Jurkat, Clone E6-1 (cell line): ENCODE results near the gene DCANP1.

Source experiments
- DNase-seq: peaks from one replicate; pipeline ENCODE4 v3.0.0-alpha.2; 2011; ENCODE audit warnings: low read depth, low spot score
- H3K4me3 ChIP-seq: 2 replicates; pipeline ENCODE4 v1.5.1; 2011; ENCODE audit warnings: mild to moderate bottlenecking, low read length, control low read depth, moderate library complexity

Gene DCANP1

DNA sequence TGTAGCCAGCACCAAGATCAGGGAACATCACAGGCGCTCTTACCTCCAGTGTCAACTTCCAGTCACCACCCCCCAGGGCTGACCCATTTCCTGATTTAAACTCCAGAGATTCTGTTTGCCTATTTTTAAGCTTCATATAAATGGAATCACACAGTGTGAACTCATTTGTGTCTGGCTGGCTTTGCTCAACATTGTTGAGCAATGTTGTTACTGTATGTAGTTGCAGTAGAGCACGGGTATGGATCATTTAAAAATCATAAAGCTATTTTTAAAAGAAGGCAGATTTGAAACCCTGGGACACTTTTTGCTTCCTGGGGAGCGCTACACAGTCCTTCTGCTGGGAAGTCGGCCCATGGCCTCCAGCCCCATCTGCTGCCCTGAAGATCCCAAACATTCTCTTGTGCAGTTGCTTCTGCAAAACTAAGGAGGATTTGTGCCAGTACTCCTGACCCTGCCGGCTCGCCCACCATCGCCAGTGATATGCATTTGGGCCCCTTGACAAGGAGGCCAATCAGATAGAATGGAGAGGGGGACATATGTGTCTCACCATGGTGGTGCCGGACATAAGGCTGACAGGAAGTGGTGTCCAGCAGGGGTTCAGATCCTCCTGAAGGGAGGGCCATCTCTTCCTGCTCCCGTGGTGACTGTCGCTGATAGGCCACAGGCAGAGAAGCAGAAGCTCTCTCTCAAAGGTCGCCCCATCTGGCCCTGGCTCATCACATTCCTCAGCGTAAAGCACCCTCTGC lies 13.3 kb downstream of the DCANP1 start:
- H3K4me3 ChIP-seq, result no peak overlapping the region
- no peak for DNase-seq

GRCh38 chr5:135432113-135432512 lies 15.0 kb downstream of the DCANP1 start:
- no peak for DNase-seq
- H3K4me3 ChIP-seq, result no peak overlapping the region

DNA sequence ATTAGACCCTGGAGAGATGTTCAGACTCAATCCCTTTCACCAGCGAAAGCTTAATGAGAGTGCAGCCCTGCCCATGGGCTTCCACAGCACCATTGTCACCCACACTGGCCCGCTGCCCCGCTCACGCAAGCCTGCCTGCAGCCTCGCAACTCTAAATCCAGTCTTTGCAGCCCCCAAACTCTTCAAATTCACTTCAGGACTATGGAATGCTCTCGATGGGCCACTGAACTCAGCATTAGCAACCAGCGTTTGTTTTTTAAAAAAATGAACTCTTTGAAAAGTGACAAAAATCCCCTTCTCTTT lies 17.1 kb downstream of the DCANP1 start:
- no peak overlapping the region for H3K4me3 ChIP-seq
- no peak for DNase-seq

DNA sequence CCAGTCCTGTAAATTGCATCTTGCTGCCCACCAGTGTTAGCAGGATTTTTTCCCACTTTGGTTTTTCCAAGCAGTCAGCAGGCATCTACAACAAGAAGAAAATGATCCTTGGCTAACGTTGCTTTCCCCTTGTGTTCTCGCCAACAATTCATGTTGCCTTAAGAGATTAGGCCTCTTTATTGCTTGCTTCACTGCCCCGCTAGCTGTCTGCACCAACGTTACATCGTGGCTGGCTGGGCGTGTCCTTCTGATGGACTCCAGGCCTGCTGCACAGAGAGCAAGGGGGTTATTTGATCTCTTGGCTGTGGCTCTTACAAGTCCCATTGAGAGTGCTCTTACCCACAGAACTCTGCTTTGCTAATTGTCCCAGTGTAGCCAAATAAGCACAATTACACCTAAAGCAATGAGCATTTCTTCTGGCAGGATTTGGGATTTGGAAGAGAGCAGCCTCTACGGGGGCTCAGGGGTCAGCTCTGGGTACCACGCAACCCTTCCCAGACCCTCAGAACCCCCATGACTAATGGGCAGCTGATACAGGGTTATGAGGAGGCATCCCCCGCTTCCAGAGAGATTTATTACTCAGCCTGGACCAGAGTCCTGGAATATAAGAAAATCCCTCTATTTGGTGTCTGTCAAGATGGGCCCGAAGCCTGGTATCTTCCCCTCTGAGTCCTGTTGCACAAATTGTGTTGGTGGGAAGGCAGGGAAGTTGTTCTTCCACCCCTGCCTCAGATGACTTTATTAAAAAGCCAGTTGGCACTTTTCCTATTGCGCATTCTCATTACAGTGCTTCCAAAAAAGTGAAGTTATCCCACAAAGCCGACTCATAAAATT lies 17.6 kb downstream of the DCANP1 start:
- H3K4me3 ChIP-seq, result no peak overlapping the region
- no peak for DNase-seq

DNA sequence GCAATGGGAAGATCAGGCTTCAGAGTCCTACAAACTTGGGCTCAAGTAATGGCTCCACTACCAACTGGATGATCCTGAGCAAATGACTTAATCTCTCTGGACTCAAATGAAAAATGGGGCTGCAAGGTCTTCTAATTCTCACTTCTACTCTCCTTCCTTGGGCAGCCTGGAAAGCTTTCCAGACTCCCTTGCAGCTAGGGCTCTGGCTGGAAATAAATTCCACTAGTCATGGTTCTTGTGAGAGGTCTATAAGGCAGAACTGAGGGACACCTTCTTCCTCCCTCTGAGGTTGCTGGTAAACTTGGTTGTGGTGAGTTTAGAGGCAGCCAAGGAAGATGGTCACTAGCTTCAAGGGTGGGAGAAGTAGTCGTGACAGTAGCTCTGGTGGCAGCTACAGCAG lies 18.6 kb downstream of the DCANP1 start:
- no peak for DNase-seq
- H3K4me3 ChIP-seq, result no peak overlapping the region

DNA sequence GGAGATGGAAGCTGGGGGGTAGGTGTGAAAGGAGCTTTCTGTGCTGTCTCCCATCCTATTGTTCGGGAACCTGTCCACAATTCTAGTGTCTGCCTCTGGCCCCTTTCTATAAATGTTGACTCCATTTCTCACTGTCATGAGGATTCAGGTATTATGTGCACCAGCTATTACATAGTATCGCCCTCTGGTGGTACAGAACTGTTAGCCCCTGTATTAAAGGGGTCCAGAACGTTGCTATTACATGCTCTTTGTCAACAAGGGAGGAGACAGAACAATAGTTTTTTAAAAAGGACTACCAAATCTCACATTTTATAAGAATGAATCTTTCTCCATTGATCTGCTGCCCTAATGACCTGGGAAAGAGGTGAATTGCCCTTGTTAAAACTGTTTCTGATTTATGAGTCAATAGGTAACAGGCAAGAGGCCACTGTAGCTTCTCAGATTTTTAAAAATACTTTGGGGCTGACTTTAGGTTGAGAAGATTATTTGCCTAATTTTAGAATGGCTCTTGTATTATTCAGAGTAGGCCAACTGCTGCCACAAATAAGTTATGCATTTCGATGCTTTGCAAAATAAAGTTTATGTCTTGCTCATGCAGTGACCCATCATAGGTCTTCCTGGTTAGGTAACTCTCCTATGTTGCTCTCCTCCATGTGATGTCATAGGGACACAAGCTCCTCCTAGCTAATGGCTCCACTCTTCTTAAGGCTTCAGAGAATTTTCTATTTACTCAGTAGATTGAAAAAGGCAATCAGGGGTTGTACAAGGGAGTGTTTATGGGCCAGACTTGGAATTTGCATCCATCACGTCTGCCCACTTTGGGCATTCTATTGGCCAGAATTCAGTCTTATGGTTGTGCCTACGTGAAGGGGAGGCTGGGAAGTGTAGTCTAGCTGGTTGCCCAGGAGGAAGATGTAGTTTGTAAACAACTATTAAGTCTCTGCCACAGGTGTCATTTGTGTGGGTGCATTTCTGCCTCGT lies 20.8 kb downstream of the DCANP1 start:
- DNase-seq, result peak; percentile 84
- H3K4me3 ChIP-seq, result no peak overlapping the region

GRCh38 chr5:135425641-135426040 lies 21.5 kb downstream of the DCANP1 start:
- DNase-seq, result peak; percentile 60
- no peak overlapping the region for H3K4me3 ChIP-seq

DNA sequence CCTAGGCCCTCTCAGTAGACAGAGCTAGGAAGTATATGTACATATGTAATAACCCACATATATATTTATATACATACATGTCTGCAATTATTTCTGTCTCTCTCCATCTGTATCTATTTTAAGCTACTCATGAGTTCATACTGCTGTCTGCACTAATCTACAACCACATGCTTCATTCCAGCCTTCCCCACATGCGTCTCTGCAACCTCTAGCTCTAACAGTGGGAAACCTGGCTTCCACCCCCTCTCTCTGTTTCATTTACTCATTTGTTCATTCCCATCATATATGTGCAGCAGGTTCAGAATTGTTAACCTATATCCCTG lies 23.3 kb downstream of the DCANP1 start:
- DNase-seq, result no peak
- H3K4me3 ChIP-seq, result no peak overlapping the region

DNA sequence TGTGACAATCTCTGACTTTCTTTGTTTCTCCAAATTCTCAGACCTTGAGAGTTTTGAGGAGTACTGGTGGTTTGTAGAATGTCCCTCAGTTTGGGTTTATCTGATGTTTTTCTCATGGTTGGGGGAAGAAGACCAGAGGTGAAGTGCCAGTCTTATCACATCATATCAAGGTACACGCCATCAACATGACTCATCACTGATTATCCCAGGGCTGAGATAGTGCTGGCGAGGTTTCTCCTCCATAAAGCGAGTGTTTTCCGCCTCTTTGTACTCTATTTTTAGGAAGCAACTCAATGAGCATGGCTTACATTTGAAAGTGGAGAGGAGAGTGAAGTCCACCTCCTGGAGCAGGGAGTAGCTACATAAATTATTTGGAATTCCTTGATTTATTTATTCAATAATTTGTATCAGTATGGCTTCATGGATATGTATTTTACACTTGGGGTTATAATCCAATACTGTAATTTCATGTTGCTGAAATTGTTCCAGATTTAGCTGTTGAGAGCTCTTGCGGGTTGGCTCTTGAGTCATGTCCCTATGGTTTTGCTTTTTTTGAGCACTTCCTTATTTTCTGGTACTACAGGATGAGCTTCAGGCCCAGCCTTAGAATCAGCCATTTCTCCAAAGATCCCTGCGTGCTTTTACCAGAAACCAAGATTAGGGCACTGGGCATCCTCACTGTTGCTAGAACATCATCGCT lies 23.9 kb downstream of the DCANP1 start:
- no peak for DNase-seq
- H3K4me3 ChIP-seq, result no peak overlapping the region

DNA sequence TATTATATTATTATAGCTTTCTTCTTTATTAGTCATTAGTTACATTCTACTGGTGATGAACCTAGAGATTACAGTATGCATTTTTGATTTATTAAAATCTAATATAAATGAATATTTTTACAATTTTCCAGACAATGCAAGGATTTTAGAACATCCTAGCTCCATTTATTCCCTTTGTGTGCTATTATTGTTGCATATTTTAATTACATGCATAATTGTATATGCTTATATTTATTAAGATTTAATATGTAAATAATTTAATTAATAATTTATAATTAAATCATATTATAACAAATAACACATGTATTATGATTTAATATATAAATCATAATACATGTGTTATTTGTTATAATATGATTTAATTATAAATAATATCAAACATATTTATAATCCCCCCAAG lies 24.7 kb downstream of the DCANP1 start:
- no peak overlapping the region for H3K4me3 ChIP-seq
- DNase-seq, result no peak

DNA sequence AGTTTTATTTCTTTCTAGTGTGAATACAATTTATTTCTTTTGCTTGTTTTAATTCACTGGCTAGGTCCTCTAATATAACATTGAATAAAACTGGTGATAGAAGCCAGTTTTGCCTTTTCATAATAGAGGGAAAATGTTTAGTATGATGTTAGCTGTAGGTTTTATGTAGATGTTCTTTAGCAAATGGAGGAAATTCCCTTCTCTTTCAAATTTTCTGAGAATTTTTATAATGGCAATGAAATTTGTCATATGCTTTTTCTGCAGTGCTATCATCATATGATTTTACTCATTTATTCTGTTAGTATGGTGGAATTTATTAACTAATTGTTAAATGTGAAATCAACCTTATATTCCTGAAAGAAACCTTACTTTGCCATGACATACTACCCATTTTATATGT lies 30.1 kb downstream of the DCANP1 start:
- no peak overlapping the region for H3K4me3 ChIP-seq
- no peak for DNase-seq

- DNase-seq, result no peak
- H3K4me3 ChIP-seq, result no peak overlapping the region
Observed at GRCh38 chr5:135405082-135405481, 42.1 kb downstream of the DCANP1 start.

- H3K4me3 ChIP-seq, result no peak overlapping the region
Observed at GRCh38 chr5:135402031-135402430, 45.1 kb downstream of the DCANP1 start.

GRCh38 chr5:135400866-135401265 lies 46.3 kb downstream of the DCANP1 start:
- H3K4me3 ChIP-seq, result no peak overlapping the region
- no peak for DNase-seq

More at GRCh38 chr5:135402031-135402430, 45.1 kb downstream of the DCANP1 start:
- no peak for DNase-seq

- no peak for DNase-seq
- peak overlapping the region; percentile 78 for H3K4me3 ChIP-seq
Observed at GRCh38 chr5:135399794-135400542, 47.2 kb downstream of the DCANP1 start.

- no peak for DNase-seq
- H3K4me3 ChIP-seq, result peak within 1 kb of the TSS; percentile 78
Observed at GRCh38 chr5:135398855-135399793, 48.0 kb downstream of the DCANP1 start, which contains the start of gene MACROH2A1. MACROH2A1 (minus strand) TSS chr5:135399231; CDS start chr5:135389093, 10,138 bp downstream.

- peak overlapping the region; percentile 78 for H3K4me3 ChIP-seq
Observed at GRCh38 chr5:135398160-135398854, 48.8 kb downstream of the DCANP1 start.

More at GRCh38 chr5:135398160-135398854, 48.8 kb downstream of the DCANP1 start:
- no peak for DNase-seq
